H9 (cell line): ENCODE measurements around the gene MXRA7. TPM values are rescaled to one million over a fixed set of nuclear protein-coding genes. Genes with fewer than 3 reads are reported as not detected.

Experiments
- DNase-seq: peaks from one replicate; pipeline ENCODE4 v3.0.0-alpha.2; 2017
- H2AFZ ChIP-seq: one replicate; pipeline ENCODE4 v1.6.1; 2013; ENCODE audit warnings: mild to moderate bottlenecking, low read length, control low read depth, moderate library complexity
- H2AK5ac ChIP-seq: 2 replicates; pipeline ENCODE4 v1.6.1; 2013; ENCODE audit warnings: low read length, control low read depth, mixed read lengths; ENCODE audit not compliant: insufficient read length
- H2BK120ac ChIP-seq: one replicate; pipeline ENCODE4 v1.6.1; 2013; ENCODE audit warnings: low read depth, mild to moderate bottlenecking, low read length, control low read depth, inconsistent platforms; ENCODE audit not compliant: poor library complexity, severe bottlenecking
- H2BK12ac ChIP-seq: 2 replicates; pipeline ENCODE4 v1.6.1; 2013; ENCODE audit warnings: low read length, control low read depth, mixed read lengths, low read depth; ENCODE audit not compliant: insufficient read length
- H2BK15ac ChIP-seq: 2 replicates; pipeline ENCODE4 v1.6.1; 2013; ENCODE audit warnings: low read depth, low read length, control low read depth
- H2BK20ac ChIP-seq: one replicate; pipeline ENCODE4 v1.6.1; 2013; ENCODE audit warnings: low read depth, mild to moderate bottlenecking, low read length, control low read depth, inconsistent platforms; ENCODE audit not compliant: poor library complexity, severe bottlenecking
- H2BK5ac ChIP-seq: 2 replicates; pipeline ENCODE4 v1.6.1; 2013; ENCODE audit warnings: low read length, control low read depth, mixed read lengths; ENCODE audit not compliant: insufficient read length
- H3K14ac ChIP-seq: 2 replicates; pipeline ENCODE4 v1.6.1; 2013; ENCODE audit warnings: low read length, control low read depth; ENCODE audit not compliant: insufficient read depth
- H3K18ac ChIP-seq: 2 replicates; pipeline ENCODE4 v1.6.1; 2013; ENCODE audit warnings: low read depth, mild to moderate bottlenecking, mixed read lengths, low read length, control low read depth; ENCODE audit not compliant: insufficient read length
- H3K23ac ChIP-seq: 2 replicates; pipeline ENCODE4 v1.6.1; 2013; ENCODE audit warnings: low read length, control low read depth, mixed read lengths, low read depth; ENCODE audit not compliant: insufficient read length
- H3K23me2 ChIP-seq: 2 replicates; pipeline ENCODE4 v1.6.1; 2013; ENCODE audit warnings: low read depth, mild to moderate bottlenecking, mixed read lengths, low read length, control low read depth; ENCODE audit not compliant: insufficient read length, poor library complexity, severe bottlenecking
- H3K27ac ChIP-seq: 2 replicates; pipeline ENCODE4 v1.5.1; 2013; ENCODE audit warnings: low read length, control low read depth, mixed read lengths, low read depth; ENCODE audit not compliant: insufficient read length
- H3K27me3 ChIP-seq: 2 replicates; pipeline ENCODE4 v1.6.1; 2013; ENCODE audit warnings: low read length, control low read depth, inconsistent platforms; ENCODE audit not compliant: insufficient read depth
- H3K4ac ChIP-seq: 2 replicates; pipeline ENCODE4 v1.6.1; 2013; ENCODE audit warnings: low read depth, mild to moderate bottlenecking, control low read depth, inconsistent platforms, low read length, moderate library complexity
- H3K4me1 ChIP-seq: 2 replicates; pipeline ENCODE4 v1.6.1; 2013; ENCODE audit warnings: low read length, control low read depth, inconsistent platforms; ENCODE audit not compliant: insufficient read depth
- H3K4me2 ChIP-seq: 2 replicates; pipeline ENCODE4 v1.6.1; 2013; ENCODE audit warnings: low read length, control low read depth, mixed read lengths; ENCODE audit not compliant: insufficient read length, insufficient read depth
- H3K56ac ChIP-seq: 2 replicates; pipeline ENCODE4 v1.6.1; 2013; ENCODE audit warnings: low read depth, mild to moderate bottlenecking, mixed read lengths, low read length, control low read depth; ENCODE audit not compliant: insufficient read length
- H3K79me1 ChIP-seq: 2 replicates; pipeline ENCODE4 v1.6.1; 2013; ENCODE audit warnings: low read depth, mild to moderate bottlenecking, moderate library complexity, low read length, control low read depth, inconsistent platforms; ENCODE audit not compliant: insufficient read depth, poor library complexity, severe bottlenecking
- H3K79me2 ChIP-seq: 2 replicates; pipeline ENCODE4 v1.6.1; 2013; ENCODE audit warnings: low read length, control low read depth, inconsistent platforms; ENCODE audit not compliant: insufficient read depth
- H3K9ac ChIP-seq: 2 replicates; pipeline ENCODE4 v1.6.1; 2013; ENCODE audit warnings: low read length, control low read depth, mixed read lengths; ENCODE audit not compliant: insufficient read length; ENCODE audit errors: extremely low read depth
- H3K9me3 ChIP-seq: one replicate; pipeline ENCODE4 v1.6.1; 2013; ENCODE audit warnings: low read depth, low read length, inconsistent platforms; ENCODE audit not compliant: control insufficient read depth
- H3T11ph ChIP-seq: one replicate; pipeline ENCODE4 v1.6.1; 2013; ENCODE audit warnings: mild to moderate bottlenecking, low read length, control low read depth, inconsistent platforms
- H4K20me1 ChIP-seq: one replicate; pipeline ENCODE4 v1.6.1; 2013; ENCODE audit not compliant: control insufficient read depth, insufficient read length, insufficient read depth
- H4K5ac ChIP-seq: 2 replicates; pipeline ENCODE4 v1.6.1; 2013; ENCODE audit warnings: low read depth, mild to moderate bottlenecking, mixed read lengths, low read length, control low read depth; ENCODE audit not compliant: insufficient read length
- H4K8ac ChIP-seq: replicated peaks from 2 replicates; pipeline ENCODE4 v1.6.1; 2013; ENCODE audit warnings: low read length, control low read depth, mixed read lengths, low read depth; ENCODE audit not compliant: insufficient read length
- H4K91ac ChIP-seq: 2 replicates; pipeline ENCODE4 v1.6.1; 2013; ENCODE audit warnings: low read depth, mild to moderate bottlenecking, moderate library complexity, mixed read lengths, low read length, control low read depth; ENCODE audit not compliant: insufficient read length
- H3K27ac Mint-ChIP-seq, 3 experiments: 2 replicates in 2 of 3; 3 replicates in 1 of 3; pipeline ENCODE4 v1.8.0; 2020 to 2021; ENCODE audit warnings: mixed read lengths in 3 of 3, mild to moderate bottlenecking in 1 of 3, moderate library complexity in 1 of 3
- H3K27me3 Mint-ChIP-seq: 2 replicates; pipeline ENCODE4 v1.8.0; 2021; ENCODE audit warnings: low read depth, mild to moderate bottlenecking, moderate library complexity, mixed read lengths
- H3K36me3 Mint-ChIP-seq, 3 experiments: 2 replicates in 2 of 3; 3 replicates in 1 of 3; pipeline ENCODE4 v1.8.0; 2020 to 2021; ENCODE audit warnings: low read depth in 3 of 3, mixed read lengths in 3 of 3; ENCODE audit not compliant: insufficient read depth in 1 of 3
- H3K4me1 Mint-ChIP-seq, 2 experiments: 2 replicates each; pipeline ENCODE4 v1.8.0; 2020; ENCODE audit warnings: mixed read lengths in 2 of 2
- H3K4me3 Mint-ChIP-seq, 2 experiments: 2 replicates in 1 of 2; 3 replicates in 1 of 2; pipeline ENCODE4 v1.8.0; 2020 to 2021; ENCODE audit warnings: mild to moderate bottlenecking in 2 of 2, mixed read lengths in 2 of 2, moderate library complexity in 1 of 2
- H3K9me3 Mint-ChIP-seq, 2 experiments: 2 replicates in 1 of 2; 3 replicates in 1 of 2; pipeline ENCODE4 v1.8.0; 2020; ENCODE audit warnings: mild to moderate bottlenecking in 2 of 2, mixed read lengths in 2 of 2, moderate library complexity in 1 of 2
- CTCF ChIP-seq: fragments of 200-600 bp; sonication (generic); conservative IDR thresholded peaks from 3 replicates; pipeline ENCODE4 v1.8.0; 2021; ENCODE audit warnings: antibody characterized with exemption, mild to moderate bottlenecking
- WGBS: extraction: QIAGEN DNeasy Blood & Tissue Kit; methylation state at CpG from one replicate; pipeline ENCODE4 v1.1.7; 2013; ENCODE audit warnings: missing lambda C conversion rate, low lambda C conversion rate, mixed read lengths; ENCODE audit not compliant: insufficient read length; ENCODE audit errors: extremely low coverage; 5-methylcytosine and 5-hydroxymethylcytosine counted together
- total RNA-seq: library from RNA; stranded (reverse); gene quantifications from 2 replicates; pipeline ENCODE4 v1.2.1, GENCODE V29; 2021

MXRA7 gene
- total RNA-seq, 1 experiment from 2014 or later = 28.2 TPM

GRCh38 chr17:76633628-76634328 is 77.0 kb downstream of the MXRA7 start:
- H3K4me2 ChIP-seq = no peak overlapping the region
- no peak overlapping the region for H3K4ac ChIP-seq
- H3K56ac ChIP-seq = no peak overlapping the region
- no peak overlapping the region for H3K23ac ChIP-seq
- H3K9me3 ChIP-seq = no peaks in the 10 kb centered on the region
- no peak overlapping the region for H4K91ac ChIP-seq
- H3K4me1 Mint-ChIP-seq = peaks cover 26 to 34% of the 10 kb centered on the region in 2 experiments
- H3K9me3 Mint-ChIP-seq = no peaks in the 10 kb centered on the region
- no peaks in the 10 kb centered on the region for H3K23me2 ChIP-seq
- H3T11ph ChIP-seq = no peak overlapping the region
- no peak overlapping the region for H2BK12ac ChIP-seq
- no peak overlapping the region for H3K4me3 Mint-ChIP-seq
- H3K27ac Mint-ChIP-seq = no peak overlapping the region
- no peak overlapping the region for H2AFZ ChIP-seq
- DNase-seq = no peak
- H3K14ac ChIP-seq = no peak overlapping the region
- no peak overlapping the region for H3K27ac ChIP-seq
- H3K36me3 Mint-ChIP-seq = no peaks in the 10 kb centered on the region
- no peaks in the 10 kb centered on the region; the same call in 1 of the 2 replicates for H3K27me3 Mint-ChIP-seq
- H3K79me2 ChIP-seq = no peaks in the 10 kb centered on the region
- H2AK5ac ChIP-seq = no peak overlapping the region
- H4K20me1 ChIP-seq = no peaks in the 10 kb centered on the region
- no peak overlapping the region for H4K8ac ChIP-seq
- no peaks in the 10 kb centered on the region for H3K27me3 ChIP-seq
- no peak overlapping the region for H2BK15ac ChIP-seq
- no CpG with 5 or more reads among the region's 14 CpGs for WGBS
- H2BK120ac ChIP-seq = no peak overlapping the region
- no peak overlapping the region for H4K5ac ChIP-seq
- no peak overlapping the region for H2BK5ac ChIP-seq
- TF ChIP-seq CTCF = no peak
- no peak overlapping the region for H2BK20ac ChIP-seq
- no peak overlapping the region for H3K18ac ChIP-seq
- H3K4me1 ChIP-seq = peaks cover 2% of the 10 kb centered on the region; the same call in 1 of the 2 replicates
- no peak overlapping the region for H3K9ac ChIP-seq
- H3K79me1 ChIP-seq = no peaks in the 10 kb centered on the region
